A673 (cell line): ENCODE data around the gene MEGF6. TPM values are rescaled to one million over a fixed set of nuclear protein-coding genes. Genes with fewer than 3 reads are reported as not detected.

Source experiments
- BruUV-seq: library from RNA; stranded (reverse); fragments of 400-500 nt; replicated peaks from 2 replicates; lab custom pipeline; 2021; lab: Mats Ljungman, UMichigan
- CTCF ChIA-PET: fragments of 300-600 bp; sonication (Branson Sonifier 250); formaldehyde crosslinking; loops from one replicate; lab custom pipeline; 2022; ENCODE audit warnings: antibody characterized with exemption; lab: Charles Lee
- POLR2A ChIA-PET: fragments of 300-600 bp; sonication (Branson Sonifier 250); formaldehyde crosslinking; loops from one replicate; lab custom pipeline; 2022; ENCODE audit warnings: antibody characterized with exemption; ENCODE audit not compliant: low non-redundant PET; lab: Charles Lee
- DNase-seq: peaks from one replicate; pipeline ENCODE4 v3.0.0-alpha.2; 2015; ENCODE audit warnings: low spot score
- H3K27ac ChIP-seq: fragments of 200-600 bp; sonication (generic); 2 replicates; pipeline ENCODE4 v1.5.1; 2016; ENCODE audit warnings: mixed run types, low read depth, mild to moderate bottlenecking, mixed read lengths, antibody characterized with exemption, low read length; ENCODE audit not compliant: poor library complexity, severe bottlenecking
- H3K27me3 ChIP-seq: fragments of 200-600 bp; sonication (generic); replicated peaks from 2 replicates; pipeline ENCODE4 v1.6.1; 2017; ENCODE audit warnings: mixed run types, low read depth, mild to moderate bottlenecking, mixed read lengths, antibody characterized with exemption, low read length; ENCODE audit not compliant: insufficient read depth, poor library complexity
- H3K36me3 ChIP-seq: fragments of 200-600 bp; sonication (generic); 2 replicates; pipeline ENCODE4 v1.6.1; 2016; ENCODE audit warnings: mixed run types, mild to moderate bottlenecking, mixed read lengths, antibody characterized with exemption, low read length; ENCODE audit not compliant: insufficient read depth, poor library complexity, severe bottlenecking
- H3K4me1 ChIP-seq: fragments of 200-600 bp; sonication (generic); 2 replicates; pipeline ENCODE4 v1.6.1; 2017; ENCODE audit warnings: mixed run types, mild to moderate bottlenecking, mixed read lengths, antibody characterized with exemption, low read length; ENCODE audit not compliant: insufficient read depth, poor library complexity, severe bottlenecking
- H3K4me3 ChIP-seq: fragments of 200-600 bp; sonication (generic); 2 replicates; pipeline ENCODE4 v1.5.1; 2016; ENCODE audit warnings: low read depth, mixed run types, mild to moderate bottlenecking, mixed read lengths, low read length; ENCODE audit not compliant: poor library complexity, severe bottlenecking
- H3K9me3 ChIP-seq: fragments of 200-600 bp; sonication (generic); 2 replicates; pipeline ENCODE4 v1.6.1; 2016; ENCODE audit warnings: mixed run types, low read depth, mild to moderate bottlenecking, mixed read lengths, antibody characterized with exemption, low read length; ENCODE audit not compliant: poor library complexity, severe bottlenecking
- EZH2 ChIP-seq: fragments of 200-600 bp; sonication (generic); IDR thresholded peaks from 2 replicates; pipeline ENCODE4 v1.6.1; 2017; ENCODE audit warnings: borderline replicate concordance, low read depth, mild to moderate bottlenecking, mixed read lengths, antibody characterized with exemption, low read length; ENCODE audit not compliant: poor library complexity, severe bottlenecking
- intact Hi-C: fragments of 100-400 bp; cut with micrococcal nuclease; formaldehyde crosslinking; loops from one replicate; pipeline ENCODE4 v1.10.0; 2022; ENCODE audit not compliant: unreplicated experiment
- total RNA-seq: library from RNA; stranded (reverse); gene quantifications from 2 replicates; pipeline ENCODE4 v1.2.3, GENCODE V29; 2021
- TF ChIP-seq, protein P1 (sequence below): fragments of 300-800, 200-600 bp; sonication (generic); conservative IDR thresholded peaks from 2 replicates; pipeline ENCODE4 v1.5.1; 2017; ENCODE audit warnings: low read depth, mild to moderate bottlenecking, antibody characterized with exemption, low read length, moderate library complexity, mixed read lengths

Gene MEGF6
- total RNA-seq, 1 experiment from 2014 or later = 2.8 TPM

- ChIA-PET POLR2A (no interaction called here), CTCF (no interaction called here)
- TF ChIP-seq EZH2 = no peak
- TF ChIP-seq, protein P1, sequence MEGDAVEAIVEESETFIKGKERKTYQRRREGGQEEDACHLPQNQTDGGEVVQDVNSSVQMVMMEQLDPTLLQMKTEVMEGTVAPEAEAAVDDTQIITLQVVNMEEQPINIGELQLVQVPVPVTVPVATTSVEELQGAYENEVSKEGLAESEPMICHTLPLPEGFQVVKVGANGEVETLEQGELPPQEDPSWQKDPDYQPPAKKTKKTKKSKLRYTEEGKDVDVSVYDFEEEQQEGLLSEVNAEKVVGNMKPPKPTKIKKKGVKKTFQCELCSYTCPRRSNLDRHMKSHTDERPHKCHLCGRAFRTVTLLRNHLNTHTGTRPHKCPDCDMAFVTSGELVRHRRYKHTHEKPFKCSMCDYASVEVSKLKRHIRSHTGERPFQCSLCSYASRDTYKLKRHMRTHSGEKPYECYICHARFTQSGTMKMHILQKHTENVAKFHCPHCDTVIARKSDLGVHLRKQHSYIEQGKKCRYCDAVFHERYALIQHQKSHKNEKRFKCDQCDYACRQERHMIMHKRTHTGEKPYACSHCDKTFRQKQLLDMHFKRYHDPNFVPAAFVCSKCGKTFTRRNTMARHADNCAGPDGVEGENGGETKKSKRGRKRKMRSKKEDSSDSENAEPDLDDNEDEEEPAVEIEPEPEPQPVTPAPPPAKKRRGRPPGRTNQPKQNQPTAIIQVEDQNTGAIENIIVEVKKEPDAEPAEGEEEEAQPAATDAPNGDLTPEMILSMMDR = no peak
- Histone ChIP-seq H3K27me3 (no peaks in the 10 kb centered on the region), H3K4me1 (peaks cover 8% of the 10 kb centered on the region), H3K9me3 (no peaks in the 10 kb centered on the region), H3K4me3 (peak overlapping the region; percentile 65), H3K27ac (no peak overlapping the region), H3K36me3 (no peaks in the 10 kb centered on the region)
- intact Hi-C loops = no loop called here
- no peak for DNase-seq
- no TSS peak for BruUV-seq
These were observed 815 bp upstream of the MEGF6 start for GRCh38 chr1:3612123-3612522.

DNA sequence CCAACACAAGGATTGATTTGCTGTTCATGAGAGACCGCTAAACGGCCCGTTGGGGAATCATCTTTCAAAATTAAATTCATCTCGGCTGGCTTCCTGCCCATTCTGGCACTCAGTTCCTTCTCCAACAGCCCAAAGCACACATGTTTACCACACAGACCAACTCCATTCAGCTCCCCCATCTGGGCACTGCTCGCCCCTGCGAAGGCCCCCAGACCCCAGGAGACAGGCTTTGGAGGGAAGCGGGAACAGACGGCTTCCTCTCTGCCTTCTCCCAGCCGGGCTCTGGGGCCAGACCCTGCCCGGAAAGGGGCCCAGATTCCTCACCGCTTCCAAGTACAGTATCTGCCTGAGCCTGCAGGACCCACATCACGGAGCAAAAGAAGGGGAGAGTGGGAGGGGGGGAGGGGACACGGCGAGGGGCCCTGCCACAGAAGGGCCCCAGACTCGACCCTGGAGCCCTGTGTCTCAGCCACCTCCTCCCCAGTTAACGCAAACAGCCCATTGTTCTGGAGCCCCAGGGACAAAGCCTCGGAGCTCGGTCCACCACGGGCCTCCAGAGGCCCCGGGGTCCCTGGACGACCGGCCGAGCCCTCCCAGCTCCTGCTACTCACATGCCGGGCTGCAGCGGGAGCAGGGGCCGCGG lies 660 bp downstream of the MEGF6 start:
- no peaks in the 10 kb centered on the region for H3K9me3 ChIP-seq
- H3K4me1 ChIP-seq = peaks cover 8% of the 10 kb centered on the region

GRCh38 chr1:3609769-3610526 lies 1.4 kb downstream of the MEGF6 start:
- DNase-seq = no peak
- H3K4me3 ChIP-seq = peak overlapping the region; percentile 65
- no peaks in the 10 kb centered on the region for H3K27me3 ChIP-seq
- CTCF ChIA-PET = no interaction called here
- H3K27ac ChIP-seq = no peak overlapping the region
- H3K9me3 ChIP-seq = no peaks in the 10 kb centered on the region
- peaks cover 8% of the 10 kb centered on the region for H3K4me1 ChIP-seq
- BruUV-seq = no TSS peak
- intact Hi-C loops = no loop called here
- no peaks in the 10 kb centered on the region for H3K36me3 ChIP-seq
- TF ChIP-seq, protein P1 = no peak
- TF ChIP-seq EZH2 = no peak
- POLR2A ChIA-PET = no interaction called here

More for the DNA sequence above, 660 bp downstream of the MEGF6 start:
- POLR2A ChIA-PET = no interaction called here
- Histone ChIP-seq H3K27me3 (no peaks in the 10 kb centered on the region), H3K4me3 (peak overlapping the region; percentile 65), H3K36me3 (no peaks in the 10 kb centered on the region), H3K27ac (peak overlapping the region; percentile 49)
- TF ChIP-seq EZH2 = no peak
- TF ChIP-seq, protein P1 = no peak
- no TSS peak for BruUV-seq
- intact Hi-C loops = no loop called here
- CTCF ChIA-PET = no interaction called here
- peak; percentile 67 for DNase-seq
